K562 (cell line): ENCODE measurements around the gene RITA1. TPM values are rescaled to one million over a fixed set of nuclear protein-coding genes. Genes with fewer than 3 reads are reported as not detected.

ENCODE experiments used
- CBX5 ChIP-seq: IDR thresholded peaks from 2 replicates; pipeline ENCODE4 v1.6.1; 2014; ENCODE audit warnings: low read depth, borderline replicate concordance
- CREB3 ChIP-seq: fragments of 450-650 bp; conservative IDR thresholded peaks from 2 replicates; pipeline ENCODE4 v1.6.1; 2016; ENCODE audit warnings: missing genetic modification characterization, low read depth, mild to moderate bottlenecking, missing compliant biosample characterization, moderate library complexity
- CTBP1 ChIP-seq: fragments of 450-650 bp; IDR thresholded peaks from 2 replicates; pipeline ENCODE4 v1.6.1; 2016; ENCODE audit warnings: borderline replicate concordance
- ELF1 ChIP-seq: fragments of 200-800 bp; sonication (Bioruptor generic); IDR thresholded peaks from 2 replicates; pipeline ENCODE4 v1.6.1; 2016; ENCODE audit warnings: missing genetic modification characterization, missing compliant biosample characterization
- JUND ChIP-seq, 2 experiments: IDR thresholded peaks; 2 replicates in 1 of 2; 3 replicates in 1 of 2; pipeline ENCODE4 v1.6.1; 2011; ENCODE audit warnings: borderline replicate concordance in 2 of 2, low read depth in 2 of 2, low read length in 2 of 2, improper control_type of control experiment in 1 of 2, missing biosample characterization in 1 of 2, missing genetic modification characterization in 1 of 2, missing genetic modification reagents in 1 of 2
- KAT8 ChIP-seq: fragments of 450-650 bp; IDR thresholded peaks from 2 replicates; pipeline ENCODE4 v1.6.1; 2016; ENCODE audit warnings: low read depth, mild to moderate bottlenecking
- MBD2 ChIP-seq: sonication (generic); IDR thresholded peaks from 2 replicates; pipeline ENCODE4 v1.6.1; 2016; ENCODE audit warnings: low read depth, borderline replicate concordance
- NFIC ChIP-seq: fragments of 450-650 bp; IDR thresholded peaks from 2 replicates; pipeline ENCODE4 v1.6.1; 2017; ENCODE audit warnings: mild to moderate bottlenecking, inconsistent platforms
- NFXL1 ChIP-seq: fragments of 450-650 bp; formaldehyde crosslinking; IDR thresholded peaks from 2 replicates; pipeline ENCODE4 v1.4.0; 2021; ENCODE audit warnings: mild to moderate bottlenecking
- NR2F6 ChIP-seq: fragments of 450-650 bp; formaldehyde crosslinking; IDR thresholded peaks from 2 replicates; pipeline ENCODE4 v1.4.0; 2020; ENCODE audit warnings: mild to moderate bottlenecking
- PHF21A ChIP-seq: fragments of 450-650 bp; IDR thresholded peaks from 2 replicates; pipeline ENCODE4 v1.6.1; 2017; ENCODE audit warnings: low read depth, borderline replicate concordance
- RBBP5 ChIP-seq: fragments of 200-600 bp; sonication (generic); IDR thresholded peaks from 2 replicates; pipeline ENCODE4 v1.6.1; 2012; ENCODE audit warnings: borderline replicate concordance, mild to moderate bottlenecking, low read length, control low read depth, inconsistent platforms; ENCODE audit not compliant: insufficient read depth, poor library complexity, severe bottlenecking
- SUPT5H ChIP-seq: fragments of 450-650 bp; IDR thresholded peaks from 2 replicates; pipeline ENCODE4 v1.6.1; 2016
- TAF7 ChIP-seq: fragments of 450-650 bp; IDR thresholded peaks from 2 replicates; pipeline ENCODE4 v1.6.1; 2016; ENCODE audit warnings: missing genetic modification characterization, missing compliant biosample characterization
- XRCC5 ChIP-seq: fragments of 200-400 bp; formaldehyde crosslinking; IDR thresholded peaks from 2 replicates; pipeline ENCODE4 v1.6.1; 2017; ENCODE audit warnings: low read depth, mild to moderate bottlenecking, low read length
- ZBTB33 ChIP-seq: sonication (generic); formaldehyde crosslinking; IDR thresholded peaks from 2 replicates; pipeline ENCODE4 v1.8.1; 2023; ENCODE audit warnings: mild to moderate bottlenecking, missing genetic modification reagents
- polyA plus RNA-seq, 8 experiments: library from polyadenylated mRNA; depleted of rRNA in 4 of 8; stranded (reverse) in 5 of 8; unstranded in 3 of 8; fragments of >200 nt; fragmentation: Nextera tagmentation in 2 of 8; fragmentation: Illumina TruSeq in 1 of 8; extraction: Ambion mirVana in 2 of 8; extraction: Trizol in 1 of 8; gene quantifications; 2 replicates each; pipeline versions ENCODE4 v1.2.1 to v1.2.3, GENCODE V29; 2011 to 2014; ENCODE audit warnings: inconsistent platforms in 1 of 8, missing spikeins in 1 of 8
- total RNA-seq, 7 experiments: library from RNA; depleted of rRNA in 6 of 7; stranded (reverse); fragments of >200 nt in 6 of 7; fragmentation: Illumina TruSeq in 2 of 7; extraction: Trizol in 2 of 7; gene quantifications; 2 replicates each; pipeline versions ENCODE4 v1.2.1 to v1.2.3, GENCODE V29; 2011 to 2021; ENCODE audit warnings: low replicate concordance in 1 of 7
- TF ChIP-seq, protein P1 (sequence below): fragments of 200-800 bp; sonication (Bioruptor generic); IDR thresholded peaks from 2 replicates; pipeline ENCODE4 v1.6.1; 2017; ENCODE audit warnings: missing genetic modification characterization, missing compliant biosample characterization
- TF ChIP-seq, protein P2 (sequence below): fragments of 450-650 bp; IDR thresholded peaks from 2 replicates; pipeline ENCODE4 v1.7.0; 2016; ENCODE audit warnings: borderline replicate concordance
- TF ChIP-seq, protein P3 (sequence below): sonication (generic); formaldehyde crosslinking; IDR thresholded peaks from 2 replicates; pipeline ENCODE4 v1.8.0; 2022; ENCODE audit warnings: missing genetic modification reagents, mild to moderate bottlenecking, moderate library complexity, borderline replicate concordance

RITA1 gene
- total and polyA plus RNA-seq, 9 of the 15 experiments (the other 6 are each of a cell fraction or from before 2014, with no cell fraction given) = 2.8 to 40.4 (median 18.0) TPM

DNA sequence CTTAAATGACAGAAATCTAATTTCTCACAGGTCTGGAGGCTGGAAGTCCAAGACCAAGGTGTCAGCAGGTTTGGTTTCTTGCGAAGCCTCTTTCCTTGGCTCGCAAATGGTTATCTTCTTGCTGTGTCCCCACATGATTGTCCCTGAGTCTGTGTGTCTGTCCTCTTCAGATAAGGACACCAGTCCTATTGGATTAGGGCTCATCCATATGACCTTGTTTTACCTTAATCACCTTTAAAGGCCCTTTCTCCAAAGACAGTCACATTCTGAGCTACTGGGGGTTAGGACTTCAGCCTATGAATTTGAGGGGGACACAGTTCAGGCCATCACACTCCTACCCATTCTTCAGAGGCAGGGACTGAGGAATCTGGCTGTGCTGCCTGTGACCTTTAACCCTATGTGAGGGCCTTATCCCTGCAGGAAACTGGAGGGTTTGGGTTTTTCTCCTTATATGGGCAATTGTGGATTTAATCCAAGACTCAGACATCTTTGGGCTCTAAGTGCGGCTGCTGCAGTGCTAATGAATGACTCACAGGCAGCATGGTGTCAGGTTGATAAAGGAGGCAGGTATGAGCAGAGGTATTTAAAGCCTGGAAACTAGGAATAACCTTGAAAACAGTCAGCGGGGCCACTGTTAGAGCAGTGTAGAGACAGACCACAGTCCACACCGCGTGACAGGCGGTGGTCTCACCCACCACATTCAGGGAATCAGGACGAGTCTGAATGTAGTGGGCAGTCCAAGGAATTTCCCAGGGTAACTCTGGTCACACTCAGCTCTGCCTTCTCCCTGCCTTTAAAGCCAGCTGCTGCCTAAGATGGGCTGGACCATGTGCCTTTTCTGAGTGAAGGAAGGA is 45.9 kb downstream of the RITA1 start (continued):
- TF ChIP-seq TAF7 (tag) (no peak), KAT8 (no peak), ZBTB33 (CRISPR knock-in tag) (0 out of 2 replicates have a peak, but pooled peaks have one; percentile 11), CREB3 (no peak), RBBP5 (peak; percentile 49), NFXL1 (CRISPR knock-in tag) (no peak), JUND (IDR thresholded peaks at IDR 0.05; ENCODE audit: borderline replicate concordance, low read depth, low read length) (peak; percentile 94), JUND (tag; IDR thresholded peaks at IDR 0.05; ENCODE audit: borderline replicate concordance, low read depth, low read length) (peak; percentile 82; the same call in 1 of the 3 replicates), SUPT5H (no peak), CBX5 (no peak), NFIC (peak; percentile 60), CTBP1 (peak; percentile 82), XRCC5 (0 out of 2 replicates have a peak, but pooled peaks have one; percentile 27), ELF1 (tag) (peak; percentile 51; the same call in 1 of the 2 replicates), NR2F6 (CRISPR knock-in tag) (0 out of 2 replicates have a peak, but pooled peaks have one; percentile 47), PHF21A (no peak), MBD2 (0 out of 2 replicates have a peak, but pooled peaks have one; percentile 17)
- TF ChIP-seq, protein P1, sequence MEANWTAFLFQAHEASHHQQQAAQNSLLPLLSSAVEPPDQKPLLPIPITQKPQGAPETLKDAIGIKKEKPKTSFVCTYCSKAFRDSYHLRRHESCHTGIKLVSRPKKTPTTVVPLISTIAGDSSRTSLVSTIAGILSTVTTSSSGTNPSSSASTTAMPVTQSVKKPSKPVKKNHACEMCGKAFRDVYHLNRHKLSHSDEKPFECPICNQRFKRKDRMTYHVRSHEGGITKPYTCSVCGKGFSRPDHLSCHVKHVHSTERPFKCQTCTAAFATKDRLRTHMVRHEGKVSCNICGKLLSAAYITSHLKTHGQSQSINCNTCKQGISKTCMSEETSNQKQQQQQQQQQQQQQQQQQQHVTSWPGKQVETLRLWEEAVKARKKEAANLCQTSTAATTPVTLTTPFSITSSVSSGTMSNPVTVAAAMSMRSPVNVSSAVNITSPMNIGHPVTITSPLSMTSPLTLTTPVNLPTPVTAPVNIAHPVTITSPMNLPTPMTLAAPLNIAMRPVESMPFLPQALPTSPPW (CRISPR knock-in tag) = 0 out of 2 replicates have a peak, but pooled peaks have one; percentile 0
- TF ChIP-seq, protein P2, sequence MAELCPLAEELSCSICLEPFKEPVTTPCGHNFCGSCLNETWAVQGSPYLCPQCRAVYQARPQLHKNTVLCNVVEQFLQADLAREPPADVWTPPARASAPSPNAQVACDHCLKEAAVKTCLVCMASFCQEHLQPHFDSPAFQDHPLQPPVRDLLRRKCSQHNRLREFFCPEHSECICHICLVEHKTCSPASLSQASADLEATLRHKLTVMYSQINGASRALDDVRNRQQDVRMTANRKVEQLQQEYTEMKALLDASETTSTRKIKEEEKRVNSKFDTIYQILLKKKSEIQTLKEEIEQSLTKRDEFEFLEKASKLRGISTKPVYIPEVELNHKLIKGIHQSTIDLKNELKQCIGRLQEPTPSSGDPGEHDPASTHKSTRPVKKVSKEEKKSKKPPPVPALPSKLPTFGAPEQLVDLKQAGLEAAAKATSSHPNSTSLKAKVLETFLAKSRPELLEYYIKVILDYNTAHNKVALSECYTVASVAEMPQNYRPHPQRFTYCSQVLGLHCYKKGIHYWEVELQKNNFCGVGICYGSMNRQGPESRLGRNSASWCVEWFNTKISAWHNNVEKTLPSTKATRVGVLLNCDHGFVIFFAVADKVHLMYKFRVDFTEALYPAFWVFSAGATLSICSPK = no peak
- TF ChIP-seq, protein P3, sequence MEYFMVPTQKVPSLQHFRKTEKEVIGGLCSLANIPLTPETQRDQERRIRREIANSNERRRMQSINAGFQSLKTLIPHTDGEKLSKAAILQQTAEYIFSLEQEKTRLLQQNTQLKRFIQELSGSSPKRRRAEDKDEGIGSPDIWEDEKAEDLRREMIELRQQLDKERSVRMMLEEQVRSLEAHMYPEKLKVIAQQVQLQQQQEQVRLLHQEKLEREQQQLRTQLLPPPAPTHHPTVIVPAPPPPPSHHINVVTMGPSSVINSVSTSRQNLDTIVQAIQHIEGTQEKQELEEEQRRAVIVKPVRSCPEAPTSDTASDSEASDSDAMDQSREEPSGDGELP (CRISPR knock-in tag) = 0 out of 2 replicates have a peak, but pooled peaks have one; percentile 37
